Loucy (cell line): ENCODE measurements around the gene PDE4D.

Experiments
- H2AFZ ChIP-seq: fragments of 200-600 bp; sonication (generic); 2 replicates; pipeline ENCODE4 v1.6.0; 2016; ENCODE audit warnings: antibody characterized with exemption, mild to moderate bottlenecking, low read length, moderate library complexity
- H3F3A ChIP-seq: fragments of 200-600 bp; 2 replicates; pipeline ENCODE4 v1.6.0; 2016; ENCODE audit warnings: antibody characterized with exemption, low read depth, mild to moderate bottlenecking
- H3K27me3 ChIP-seq: fragments of 200-600 bp; sonication (generic); 2 replicates; pipeline ENCODE4 v1.6.1; 2014; ENCODE audit warnings: low read length, mild to moderate bottlenecking; ENCODE audit not compliant: insufficient read depth, poor library complexity, severe bottlenecking
- H3K36me3 ChIP-seq: fragments of 200-600 bp; sonication (generic); 2 replicates; pipeline ENCODE4 v1.6.1; 2016; ENCODE audit warnings: low read length; ENCODE audit not compliant: insufficient read depth
- H3K4me1 ChIP-seq: fragments of 200-600 bp; sonication (generic); 2 replicates; pipeline ENCODE4 v1.5.1; 2014; ENCODE audit warnings: low read length, mild to moderate bottlenecking; ENCODE audit not compliant: insufficient read depth, poor library complexity, severe bottlenecking
- H3K4me2 ChIP-seq: fragments of 200-600 bp; sonication (generic); 2 replicates; pipeline ENCODE4 v1.6.0; 2014; ENCODE audit warnings: antibody characterized with exemption, low read length, low read depth, mild to moderate bottlenecking; ENCODE audit not compliant: poor library complexity, severe bottlenecking
- H3K4me3 ChIP-seq: fragments of 200-600 bp; sonication (generic); 2 replicates; pipeline ENCODE4 v1.5.1; 2014; ENCODE audit warnings: low read length, mild to moderate bottlenecking, mixed read lengths; ENCODE audit not compliant: poor library complexity, severe bottlenecking
- H3K79me2 ChIP-seq: fragments of 200-600 bp; sonication (generic); 2 replicates; pipeline ENCODE4 v1.6.1; 2014; ENCODE audit warnings: low read length; ENCODE audit not compliant: insufficient read depth
- H3K9ac ChIP-seq: fragments of 200-600 bp; sonication (generic); 2 replicates; pipeline ENCODE4 v1.6.0; 2014; ENCODE audit warnings: mild to moderate bottlenecking, low read depth, low read length, moderate library complexity; ENCODE audit not compliant: poor library complexity, severe bottlenecking
- H3K9me2 ChIP-seq: fragments of 200-600 bp; sonication (generic); replicated peaks from 2 replicates; pipeline ENCODE4 v1.6.1; 2016; ENCODE audit warnings: low read depth, low read length, mixed read lengths
- H3K9me3 ChIP-seq: fragments of 200-600 bp; sonication (generic); 2 replicates; pipeline ENCODE4 v1.6.1; 2014; ENCODE audit warnings: mild to moderate bottlenecking, antibody characterized with exemption, low read length, low read depth; ENCODE audit not compliant: insufficient read depth
- H4K20me1 ChIP-seq: fragments of 200-600 bp; sonication (generic); 2 replicates; pipeline ENCODE4 v1.6.0; 2014; ENCODE audit warnings: antibody characterized with exemption, low read length, mild to moderate bottlenecking; ENCODE audit not compliant: insufficient read depth, poor library complexity, severe bottlenecking
- CTCF ChIP-seq: fragments of 200-600 bp; sonication (generic); conservative IDR thresholded peaks from 2 replicates; pipeline ENCODE4 v1.5.1; 2014; ENCODE audit warnings: mild to moderate bottlenecking, antibody characterized with exemption, low read length
- EZH2phosphoT487 ChIP-seq: fragments of 200-600 bp; IDR thresholded peaks from 2 replicates; pipeline ENCODE4 v1.6.1; 2018; ENCODE audit warnings: antibody characterized with exemption, mild to moderate bottlenecking, moderate library complexity, borderline replicate concordance

Gene PDE4D

GRCh38 chr5:59607138-59607765 is 286.3 kb downstream of the PDE4D start:
- no peaks in the 10 kb centered on the region for H4K20me1 ChIP-seq
- H3K36me3 ChIP-seq = no peaks in the 10 kb centered on the region
- no peak overlapping the region for H3K9ac ChIP-seq
- no peaks in the 10 kb centered on the region for H3K9me2 ChIP-seq
- H3K79me2 ChIP-seq = no peaks in the 10 kb centered on the region
- H3K9me3 ChIP-seq = no peaks in the 10 kb centered on the region
- no peak overlapping the region for H3K4me2 ChIP-seq
- TF ChIP-seq CTCF = no peak
- TF ChIP-seq EZH2phosphoT487 = no peak
- H3K4me3 ChIP-seq = no peak overlapping the region
- no peak overlapping the region for H2AFZ ChIP-seq
- peaks cover 21% of the 10 kb centered on the region for H3K4me1 ChIP-seq
- no peaks in the 10 kb centered on the region for H3K27me3 ChIP-seq
- H3F3A ChIP-seq = no peaks in the 10 kb centered on the region

- peaks cover 21% of the 10 kb centered on the region for H3K4me1 ChIP-seq
- H3K27me3 ChIP-seq = no peaks in the 10 kb centered on the region
- H3K9me3 ChIP-seq = no peaks in the 10 kb centered on the region
- no peak overlapping the region for H3K4me2 ChIP-seq
- no peaks in the 10 kb centered on the region for H3F3A ChIP-seq
- TF ChIP-seq EZH2phosphoT487 (no peak), CTCF (no peak)
- no peak overlapping the region for H2AFZ ChIP-seq
- no peak overlapping the region for H3K4me3 ChIP-seq
- no peaks in the 10 kb centered on the region for H3K36me3 ChIP-seq
- no peaks in the 10 kb centered on the region for H3K79me2 ChIP-seq
- no peaks in the 10 kb centered on the region for H3K9me2 ChIP-seq
- no peak overlapping the region for H3K9ac ChIP-seq
- no peaks in the 10 kb centered on the region for H4K20me1 ChIP-seq
Measured at GRCh38 chr5:59605915-59606314, 287.6 kb downstream of the PDE4D start.

GRCh38 chr5:59604111-59604510 is 289.4 kb downstream of the PDE4D start:
- Histone ChIP-seq H3K9ac (no peak overlapping the region), H3K9me2 (no peaks in the 10 kb centered on the region), H3K27me3 (no peaks in the 10 kb centered on the region), H2AFZ (no peak overlapping the region), H3F3A (no peaks in the 10 kb centered on the region), H3K4me1 (peaks cover 12% of the 10 kb centered on the region), H3K9me3 (no peaks in the 10 kb centered on the region), H4K20me1 (no peaks in the 10 kb centered on the region), H3K36me3 (no peaks in the 10 kb centered on the region), H3K4me3 (no peak overlapping the region), H3K79me2 (no peaks in the 10 kb centered on the region), H3K4me2 (no peak overlapping the region)
- TF ChIP-seq EZH2phosphoT487 (no peak), CTCF (no peak)
